HUES6 (cell line): Measurements from ENCODE around the gene ZNF217.
"Not testable (repeated sequence)": the region's sequence is repeated elsewhere in the genome, so short reads cannot be mapped to it uniquely, and the experiment has no call there.

Experiments
- H3K27ac ChIP-seq: 2 replicates; pipeline ENCODE4 v1.7.0; 2013; ENCODE audit warnings: low read depth, mild to moderate bottlenecking, low read length, inconsistent platforms
- H3K27me3 ChIP-seq: 2 replicates; pipeline ENCODE4 v1.6.1; 2013; ENCODE audit warnings: low read length; ENCODE audit not compliant: control insufficient read depth, insufficient read depth
- H3K36me3 ChIP-seq: 2 replicates; pipeline ENCODE4 v1.6.1; 2013; ENCODE audit warnings: low read length; ENCODE audit not compliant: control insufficient read depth, insufficient read depth
- H3K4me1 ChIP-seq: 2 replicates; pipeline ENCODE4 v1.6.1; 2013; ENCODE audit warnings: low read length; ENCODE audit not compliant: control insufficient read depth, insufficient read depth
- H3K4me3 ChIP-seq: 2 replicates; pipeline ENCODE4 v1.5.1; 2013; ENCODE audit warnings: low read depth, low read length
- H3K9ac ChIP-seq: one replicate; pipeline ENCODE4 v1.6.1; 2013; ENCODE audit warnings: mild to moderate bottlenecking, low read length
- H3K9me3 ChIP-seq: 2 replicates; pipeline ENCODE4 v1.6.1; 2013; ENCODE audit warnings: low read depth, low read length; ENCODE audit not compliant: control insufficient read depth, insufficient read depth

Gene ZNF217

DNA sequence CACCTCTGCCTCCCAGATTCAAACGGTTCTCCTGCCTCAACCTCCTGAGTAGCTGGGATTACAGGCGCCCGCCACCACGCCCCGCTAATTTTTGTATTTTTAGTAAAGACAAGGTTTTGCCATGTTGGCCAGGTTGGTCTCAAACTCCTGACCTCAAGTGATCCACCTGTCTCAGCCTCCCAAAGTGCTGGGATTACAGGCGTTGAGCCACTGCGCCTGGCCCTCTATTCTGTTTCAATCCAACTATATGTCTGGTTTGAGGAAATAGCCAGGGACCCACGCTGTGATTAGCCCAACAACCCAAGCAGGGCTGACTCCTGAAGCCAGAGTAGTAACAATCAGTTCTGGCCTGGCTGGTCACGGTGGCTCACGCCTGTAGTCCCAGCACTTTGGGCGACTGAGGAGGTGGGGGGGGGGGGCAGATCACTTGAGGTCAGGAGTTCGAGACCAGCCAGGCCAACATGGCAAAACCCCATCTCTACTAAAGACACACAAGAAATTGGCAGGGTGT is 24.9 kb upstream of the ZNF217 start:
- H3K27ac ChIP-seq, H3K27me3 ChIP-seq, H3K9ac ChIP-seq, H3K9me3 ChIP-seq, H3K36me3 ChIP-seq, H3K4me3 ChIP-seq: not testable (repeated sequence)
- H3K4me1 ChIP-seq: peaks cover 32% of the 10 kb centered on the region

DNA sequence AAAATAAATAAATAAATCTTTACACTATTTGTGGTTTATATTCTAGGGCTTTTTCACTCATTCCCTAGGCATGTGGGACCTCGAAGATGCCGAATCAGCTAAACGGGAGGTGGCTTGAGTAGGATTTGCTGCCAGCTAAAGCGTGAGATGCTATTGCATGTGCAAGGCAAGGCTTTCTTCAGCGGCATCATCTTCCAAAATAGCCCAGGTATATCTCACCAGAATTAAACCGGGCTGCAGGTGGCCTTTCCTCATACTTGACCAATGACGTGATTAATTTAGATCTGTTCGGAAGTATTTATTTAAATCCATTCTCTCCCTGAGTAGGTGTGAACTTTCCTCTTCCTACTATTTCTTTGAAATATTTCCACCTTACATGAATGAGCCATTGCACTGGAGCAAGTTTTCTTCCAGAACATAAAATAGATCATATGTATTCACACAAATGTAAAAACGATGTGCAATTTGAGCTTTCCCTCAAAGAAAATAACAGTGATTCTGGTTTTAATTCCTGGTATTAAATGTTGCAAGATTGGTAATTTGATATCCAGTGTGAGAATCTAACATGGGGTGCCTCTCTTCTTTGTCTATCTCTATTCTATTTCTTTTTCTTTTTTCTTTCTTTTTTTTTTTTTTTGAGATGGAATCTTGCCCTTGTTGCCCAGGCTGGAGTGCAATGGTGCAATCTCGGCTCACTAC is 24.3 kb upstream of the ZNF217 start:
- H3K36me3 ChIP-seq: no peaks in the 10 kb centered on the region
- no peak overlapping the region for H3K4me3 ChIP-seq
- H3K27ac ChIP-seq: no peak overlapping the region
- peaks cover 31% of the 10 kb centered on the region for H3K4me1 ChIP-seq
- no peaks in the 10 kb centered on the region for H3K9me3 ChIP-seq
- H3K9ac ChIP-seq: no peak overlapping the region
- no peaks in the 10 kb centered on the region for H3K27me3 ChIP-seq

GRCh38 chr20:53616489-53616888 is 22.9 kb upstream of the ZNF217 start:
- not testable (repeated sequence) for H3K9ac ChIP-seq, H3K36me3 ChIP-seq, H3K9me3 ChIP-seq, H3K27me3 ChIP-seq, H3K27ac ChIP-seq, H3K4me3 ChIP-seq
- peaks cover 20% of the 10 kb centered on the region for H3K4me1 ChIP-seq

- Histone ChIP-seq H3K27me3 (no peaks in the 10 kb centered on the region), H3K4me1 (peaks cover 31% of the 10 kb centered on the region), H3K9me3 (no peaks in the 10 kb centered on the region), H3K9ac (no peak overlapping the region), H3K4me3 (no peak overlapping the region), H3K27ac (0 out of 2 replicates have a peak overlapping the region, but pooled peaks have one; percentile 2), H3K36me3 (no peaks in the 10 kb centered on the region)
Measured at GRCh38 chr20:53613748-53614147, 20.1 kb upstream of the ZNF217 start.

DNA sequence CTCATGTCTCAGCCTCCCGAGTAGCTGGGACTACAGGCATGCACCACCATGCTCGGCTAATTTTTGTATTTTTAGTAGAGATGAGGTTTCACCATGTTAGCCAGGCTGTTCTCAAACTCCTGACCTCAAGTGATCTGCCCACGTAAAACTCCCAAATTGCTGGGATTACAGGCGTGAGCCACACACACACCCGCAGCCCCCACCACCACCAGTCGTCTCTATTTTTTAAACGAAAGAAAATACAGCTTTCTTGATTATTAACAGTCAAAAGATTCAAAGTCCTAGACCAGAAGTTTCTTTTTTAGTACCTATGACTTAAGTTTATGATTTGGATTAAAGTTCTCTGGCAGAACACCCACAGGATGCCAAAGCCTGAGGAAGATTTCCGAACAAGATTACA is 18.6 kb upstream of the ZNF217 start:
- H3K4me3 ChIP-seq, H3K27ac ChIP-seq, H3K36me3 ChIP-seq, H3K27me3 ChIP-seq, H3K9ac ChIP-seq, H3K9me3 ChIP-seq: not testable (repeated sequence)
- H3K4me1 ChIP-seq: peaks cover 39% of the 10 kb centered on the region

DNA sequence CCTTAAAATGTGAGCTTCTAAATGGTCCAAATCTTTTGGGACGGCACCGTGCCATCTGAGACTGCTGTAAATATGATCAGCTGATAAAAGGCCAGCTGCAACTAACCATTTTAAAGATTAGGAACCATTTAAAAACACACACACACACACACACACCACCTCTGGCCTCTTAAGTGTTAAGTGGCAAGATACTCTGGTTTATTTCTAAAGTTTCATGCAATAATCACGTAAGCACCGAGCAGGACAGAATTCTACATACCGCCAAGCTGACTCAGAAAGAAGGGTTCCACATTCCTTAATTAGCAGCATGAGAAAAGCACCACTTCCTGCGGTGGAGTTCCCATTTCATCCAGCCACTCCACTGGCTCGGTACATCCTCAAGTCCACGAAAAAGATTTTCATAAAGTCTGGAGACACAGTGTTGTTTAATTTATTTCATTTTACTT is 17.8 kb upstream of the ZNF217 start:
- peaks cover 41% of the 10 kb centered on the region for H3K4me1 ChIP-seq
- no peaks in the 10 kb centered on the region for H3K36me3 ChIP-seq
- H3K9me3 ChIP-seq: no peaks in the 10 kb centered on the region
- no peak overlapping the region for H3K4me3 ChIP-seq
- peak overlapping the region; percentile 0 for H3K9ac ChIP-seq
- no peaks in the 10 kb centered on the region for H3K27me3 ChIP-seq
- H3K27ac ChIP-seq: peak overlapping the region; percentile 56; the same call in 1 of the 2 replicates

GRCh38 chr20:53609491-53610445 is 16.1 kb upstream of the ZNF217 start:
- H3K27ac ChIP-seq: peak overlapping the region; percentile 85
- no peaks in the 10 kb centered on the region for H3K36me3 ChIP-seq
- H3K27me3 ChIP-seq: no peaks in the 10 kb centered on the region
- no peak overlapping the region for H3K9ac ChIP-seq
- H3K4me1 ChIP-seq: peaks cover 45% of the 10 kb centered on the region
- H3K9me3 ChIP-seq: no peaks in the 10 kb centered on the region
- H3K4me3 ChIP-seq: no peak overlapping the region

- Histone ChIP-seq H3K9ac (peak overlapping the region; percentile 1), H3K36me3 (no peaks in the 10 kb centered on the region)
Measured at GRCh38 chr20:53608456-53609452, 15.1 kb upstream of the ZNF217 start.

DNA sequence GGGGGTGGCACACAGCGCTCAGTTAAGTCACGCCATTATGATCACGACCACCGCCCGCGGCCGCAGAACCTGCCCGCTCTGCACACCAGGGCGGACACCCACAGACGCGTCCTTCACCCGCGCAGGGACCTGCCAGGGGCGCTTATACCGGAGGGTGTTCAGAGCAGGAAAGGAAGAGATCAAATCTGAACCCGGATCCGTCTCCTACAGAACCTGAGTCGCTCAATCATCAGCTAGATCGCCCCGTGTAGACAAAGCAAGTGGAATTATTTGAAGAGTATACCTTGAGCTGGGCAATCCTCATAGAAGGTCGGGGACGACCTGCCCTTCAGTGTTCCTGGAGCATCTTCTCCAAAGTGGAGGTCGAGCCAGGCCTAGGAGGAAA is 14.4 kb upstream of the ZNF217 start:
- H3K9ac ChIP-seq: peak overlapping the region; percentile 1
- no peak overlapping the region for H3K27ac ChIP-seq
- peak overlapping the region; percentile 41 for H3K4me3 ChIP-seq
- H3K9me3 ChIP-seq: no peaks in the 10 kb centered on the region
- no peaks in the 10 kb centered on the region for H3K36me3 ChIP-seq
- no peaks in the 10 kb centered on the region for H3K27me3 ChIP-seq
- peaks cover 35% of the 10 kb centered on the region for H3K4me1 ChIP-seq

More at GRCh38 chr20:53608456-53609452, 15.1 kb upstream of the ZNF217 start:
- peaks cover 42% of the 10 kb centered on the region for H3K4me1 ChIP-seq
- H3K27me3 ChIP-seq: no peaks in the 10 kb centered on the region
- no peaks in the 10 kb centered on the region for H3K9me3 ChIP-seq
- peak overlapping the region; percentile 41 for H3K4me3 ChIP-seq
- peak overlapping the region; percentile 85 for H3K27ac ChIP-seq

DNA sequence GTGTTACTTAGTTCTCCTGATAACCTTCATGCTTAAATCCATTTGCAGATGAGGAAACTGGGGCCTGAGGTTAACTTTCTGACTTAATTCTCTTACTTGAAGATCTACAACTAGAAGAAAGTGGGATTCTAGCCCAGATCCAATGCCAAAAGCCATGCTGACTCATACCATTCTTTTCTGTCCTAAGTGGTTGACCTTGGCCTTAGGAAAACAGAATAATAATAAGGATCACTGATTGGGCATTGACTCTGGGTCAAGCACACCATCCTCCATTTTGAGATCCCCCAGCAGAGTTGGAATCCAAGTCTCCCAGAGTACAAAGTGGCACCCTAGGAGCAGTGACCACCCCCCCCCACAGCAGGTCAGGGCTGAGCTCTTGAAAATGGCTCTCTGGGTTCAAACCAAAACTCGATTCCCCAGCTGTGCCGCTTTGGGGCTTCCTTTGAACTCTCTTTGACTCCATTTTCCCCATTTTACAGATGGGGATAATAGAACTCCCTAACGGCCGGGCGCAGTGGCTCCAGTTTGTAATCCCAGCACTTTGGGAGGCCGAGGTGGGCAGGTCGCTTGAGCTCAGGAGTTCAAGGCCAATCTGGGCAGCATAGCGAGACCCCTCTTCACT is 12.8 kb upstream of the ZNF217 start:
- Histone ChIP-seq H3K9ac (no peak overlapping the region), H3K36me3 (no peaks in the 10 kb centered on the region), H3K27me3 (no peaks in the 10 kb centered on the region), H3K4me3 (no peak overlapping the region), H3K4me1 (peaks cover 32% of the 10 kb centered on the region), H3K9me3 (no peaks in the 10 kb centered on the region), H3K27ac (no peak overlapping the region)
